ENCODE measurements around the gene LVRN. TPM values are rescaled to one million over a fixed set of nuclear protein-coding genes. Genes with fewer than 3 reads are reported as not detected.

LVRN gene
- total RNA-seq, 4 donors from 2014 or later: 1.7 TPM; not detected in 3

- TF ChIP-seq POLR2A (IDR thresholded peaks at IDR 0.05): no peak
- TF ChIP-seq, protein P1, sequence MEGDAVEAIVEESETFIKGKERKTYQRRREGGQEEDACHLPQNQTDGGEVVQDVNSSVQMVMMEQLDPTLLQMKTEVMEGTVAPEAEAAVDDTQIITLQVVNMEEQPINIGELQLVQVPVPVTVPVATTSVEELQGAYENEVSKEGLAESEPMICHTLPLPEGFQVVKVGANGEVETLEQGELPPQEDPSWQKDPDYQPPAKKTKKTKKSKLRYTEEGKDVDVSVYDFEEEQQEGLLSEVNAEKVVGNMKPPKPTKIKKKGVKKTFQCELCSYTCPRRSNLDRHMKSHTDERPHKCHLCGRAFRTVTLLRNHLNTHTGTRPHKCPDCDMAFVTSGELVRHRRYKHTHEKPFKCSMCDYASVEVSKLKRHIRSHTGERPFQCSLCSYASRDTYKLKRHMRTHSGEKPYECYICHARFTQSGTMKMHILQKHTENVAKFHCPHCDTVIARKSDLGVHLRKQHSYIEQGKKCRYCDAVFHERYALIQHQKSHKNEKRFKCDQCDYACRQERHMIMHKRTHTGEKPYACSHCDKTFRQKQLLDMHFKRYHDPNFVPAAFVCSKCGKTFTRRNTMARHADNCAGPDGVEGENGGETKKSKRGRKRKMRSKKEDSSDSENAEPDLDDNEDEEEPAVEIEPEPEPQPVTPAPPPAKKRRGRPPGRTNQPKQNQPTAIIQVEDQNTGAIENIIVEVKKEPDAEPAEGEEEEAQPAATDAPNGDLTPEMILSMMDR (IDR thresholded peaks at IDR 0.05): no peak
- no peaks in the 10 kb centered on the region for H3K36me3 ChIP-seq
- no peak overlapping the region for H3K4me3 ChIP-seq
- no peak for DNase-seq
- H3K27ac ChIP-seq: no peak overlapping the region
- intact Hi-C loops (cut with DNase I; ENCODE audit: low total_unique reads): no loop called here
- H3K9me3 ChIP-seq: no peaks in the 10 kb centered on the region
- H3K27me3 ChIP-seq: no peaks in the 10 kb centered on the region
- H3K4me1 ChIP-seq: no peaks in the 10 kb centered on the region
These were observed 72.8 kb downstream of the LVRN start for GRCh38 chr5:116035123-116035522.

DNA sequence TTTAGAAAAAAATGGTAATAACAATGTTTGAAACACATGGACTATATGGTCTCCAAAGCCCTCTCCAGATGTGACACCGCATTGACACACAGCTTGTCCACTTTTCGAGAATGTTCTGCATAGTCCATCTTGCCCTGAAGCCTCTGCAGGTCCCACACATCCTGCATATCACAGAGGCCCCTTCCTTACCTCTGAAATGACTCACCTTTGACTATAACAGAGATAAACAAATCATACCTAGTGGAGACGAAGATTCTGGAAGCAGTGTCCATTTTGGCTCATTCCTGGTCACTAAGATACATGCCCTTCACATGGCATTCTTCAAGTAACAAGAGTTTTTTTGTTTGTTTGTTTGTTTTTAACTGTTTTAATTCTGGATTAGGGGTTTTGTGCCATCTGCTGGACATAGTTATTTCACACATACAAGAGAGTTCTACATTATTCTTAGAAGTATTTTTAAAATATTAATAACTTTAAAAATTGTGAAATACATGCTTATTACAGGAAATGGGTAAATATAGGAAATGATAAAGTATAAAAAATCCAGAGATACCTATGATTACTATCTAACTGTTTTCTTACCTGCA, 75.1 kb downstream of the LVRN start:
- Histone ChIP-seq H3K27me3 (no peaks in the 10 kb centered on the region), H3K4me1 (no peaks in the 10 kb centered on the region), H3K9me3 (no peaks in the 10 kb centered on the region), H3K4me3 (no peak overlapping the region), H3K27ac (no peak overlapping the region), H3K36me3 (no peaks in the 10 kb centered on the region)
- no peak for DNase-seq
- TF ChIP-seq POLR2A (IDR thresholded peaks at IDR 0.05): no peak
- TF ChIP-seq, protein P1 (IDR thresholded peaks at IDR 0.05): no peak
- intact Hi-C loops (cut with DNase I; ENCODE audit: low total_unique reads): no loop called here

- no peak for DNase-seq
- H3K27me3 ChIP-seq: no peaks in the 10 kb centered on the region
- H3K4me1 ChIP-seq: no peaks in the 10 kb centered on the region
- no peaks in the 10 kb centered on the region for H3K9me3 ChIP-seq
- H3K27ac ChIP-seq: no peak overlapping the region
- no peak overlapping the region for H3K4me3 ChIP-seq
- intact Hi-C loops (cut with DNase I; ENCODE audit: low total_unique reads): no loop called here
- TF ChIP-seq POLR2A (IDR thresholded peaks at IDR 0.05): no peak
- TF ChIP-seq, protein P1 (IDR thresholded peaks at IDR 0.05): no peak
- no peaks in the 10 kb centered on the region for H3K36me3 ChIP-seq
These were observed 76.5 kb downstream of the LVRN start for GRCh38 chr5:116038817-116039216.

DNA sequence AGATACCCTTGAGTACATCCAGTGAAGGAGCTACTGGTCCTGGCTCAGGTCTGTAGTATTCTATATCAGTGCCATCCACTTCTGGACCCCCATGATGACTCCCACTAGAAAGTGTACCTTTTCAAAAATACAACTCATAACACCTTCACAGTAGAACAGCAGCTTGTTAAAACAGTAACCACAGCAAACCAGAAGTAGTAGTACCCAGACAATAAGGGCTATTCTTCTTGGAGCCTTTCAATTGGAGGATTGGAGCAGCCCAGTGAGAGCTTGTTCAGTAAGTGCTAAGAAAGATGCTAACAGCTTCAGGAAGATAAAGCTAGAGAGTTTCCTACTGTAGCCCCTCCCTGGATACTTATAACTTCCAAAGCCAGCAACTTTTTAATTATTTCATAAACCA, 80.1 kb downstream of the LVRN start:
- intact Hi-C loops (cut with DNase I; ENCODE audit: low total_unique reads): no loop called here

GRCh38 chr5:116044073-116044472, 81.8 kb downstream of the LVRN start:
- intact Hi-C loops (cut with DNase I; ENCODE audit: low total_unique reads): no loop called here
- H3K36me3 ChIP-seq: no peaks in the 10 kb centered on the region
- no peak for DNase-seq
- no peak overlapping the region for H3K4me3 ChIP-seq
- no peak overlapping the region for H3K27ac ChIP-seq
- no peaks in the 10 kb centered on the region for H3K27me3 ChIP-seq
- TF ChIP-seq POLR2A (IDR thresholded peaks at IDR 0.05): no peak
- TF ChIP-seq, protein P1 (IDR thresholded peaks at IDR 0.05): no peak
- H3K9me3 ChIP-seq: no peaks in the 10 kb centered on the region
- no peaks in the 10 kb centered on the region for H3K4me1 ChIP-seq

More for the DNA sequence above, 80.1 kb downstream of the LVRN start:
- Histone ChIP-seq H3K4me1 (no peaks in the 10 kb centered on the region), H3K27me3 (no peaks in the 10 kb centered on the region), H3K9me3 (no peaks in the 10 kb centered on the region), H3K27ac (no peak overlapping the region), H3K36me3 (no peaks in the 10 kb centered on the region), H3K4me3 (no peak overlapping the region)
- no peak for DNase-seq
- TF ChIP-seq, protein P1 (IDR thresholded peaks at IDR 0.05): no peak
- no peak for TF ChIP-seq POLR2A (IDR thresholded peaks at IDR 0.05)
